ENCODE data around the gene BLCAP.

BLCAP gene

DNA sequence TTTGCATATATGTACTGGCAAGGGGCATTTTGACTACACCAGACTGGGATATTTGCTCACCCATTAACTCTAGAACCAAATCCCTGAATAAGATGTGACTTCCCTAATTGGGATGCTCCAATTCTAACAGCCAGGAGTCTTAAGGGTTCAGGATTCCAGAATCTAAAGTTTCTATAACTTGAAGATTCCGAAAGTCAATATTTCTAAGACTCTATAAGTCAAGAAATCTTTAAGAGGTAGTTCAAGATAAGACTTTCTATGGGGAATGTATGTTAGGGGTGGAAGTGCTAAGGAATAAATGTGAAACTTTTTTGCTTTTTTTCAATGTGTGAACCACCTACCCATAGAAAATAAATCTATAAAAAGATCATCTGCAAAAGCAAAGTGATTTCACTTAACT, 42.7 kb upstream of the BLCAP start:
- no peak for DNase-seq (ENCODE audit: low read depth)
- H3K4me3 ChIP-seq (ENCODE audit: low read length), result no peak overlapping the region
- TF ChIP-seq, protein P1, sequence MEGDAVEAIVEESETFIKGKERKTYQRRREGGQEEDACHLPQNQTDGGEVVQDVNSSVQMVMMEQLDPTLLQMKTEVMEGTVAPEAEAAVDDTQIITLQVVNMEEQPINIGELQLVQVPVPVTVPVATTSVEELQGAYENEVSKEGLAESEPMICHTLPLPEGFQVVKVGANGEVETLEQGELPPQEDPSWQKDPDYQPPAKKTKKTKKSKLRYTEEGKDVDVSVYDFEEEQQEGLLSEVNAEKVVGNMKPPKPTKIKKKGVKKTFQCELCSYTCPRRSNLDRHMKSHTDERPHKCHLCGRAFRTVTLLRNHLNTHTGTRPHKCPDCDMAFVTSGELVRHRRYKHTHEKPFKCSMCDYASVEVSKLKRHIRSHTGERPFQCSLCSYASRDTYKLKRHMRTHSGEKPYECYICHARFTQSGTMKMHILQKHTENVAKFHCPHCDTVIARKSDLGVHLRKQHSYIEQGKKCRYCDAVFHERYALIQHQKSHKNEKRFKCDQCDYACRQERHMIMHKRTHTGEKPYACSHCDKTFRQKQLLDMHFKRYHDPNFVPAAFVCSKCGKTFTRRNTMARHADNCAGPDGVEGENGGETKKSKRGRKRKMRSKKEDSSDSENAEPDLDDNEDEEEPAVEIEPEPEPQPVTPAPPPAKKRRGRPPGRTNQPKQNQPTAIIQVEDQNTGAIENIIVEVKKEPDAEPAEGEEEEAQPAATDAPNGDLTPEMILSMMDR (IDR thresholded peaks at IDR 0.05; ENCODE audit: insufficient read depth, low read depth, low read length, missing control alignments), result no peak

DNA sequence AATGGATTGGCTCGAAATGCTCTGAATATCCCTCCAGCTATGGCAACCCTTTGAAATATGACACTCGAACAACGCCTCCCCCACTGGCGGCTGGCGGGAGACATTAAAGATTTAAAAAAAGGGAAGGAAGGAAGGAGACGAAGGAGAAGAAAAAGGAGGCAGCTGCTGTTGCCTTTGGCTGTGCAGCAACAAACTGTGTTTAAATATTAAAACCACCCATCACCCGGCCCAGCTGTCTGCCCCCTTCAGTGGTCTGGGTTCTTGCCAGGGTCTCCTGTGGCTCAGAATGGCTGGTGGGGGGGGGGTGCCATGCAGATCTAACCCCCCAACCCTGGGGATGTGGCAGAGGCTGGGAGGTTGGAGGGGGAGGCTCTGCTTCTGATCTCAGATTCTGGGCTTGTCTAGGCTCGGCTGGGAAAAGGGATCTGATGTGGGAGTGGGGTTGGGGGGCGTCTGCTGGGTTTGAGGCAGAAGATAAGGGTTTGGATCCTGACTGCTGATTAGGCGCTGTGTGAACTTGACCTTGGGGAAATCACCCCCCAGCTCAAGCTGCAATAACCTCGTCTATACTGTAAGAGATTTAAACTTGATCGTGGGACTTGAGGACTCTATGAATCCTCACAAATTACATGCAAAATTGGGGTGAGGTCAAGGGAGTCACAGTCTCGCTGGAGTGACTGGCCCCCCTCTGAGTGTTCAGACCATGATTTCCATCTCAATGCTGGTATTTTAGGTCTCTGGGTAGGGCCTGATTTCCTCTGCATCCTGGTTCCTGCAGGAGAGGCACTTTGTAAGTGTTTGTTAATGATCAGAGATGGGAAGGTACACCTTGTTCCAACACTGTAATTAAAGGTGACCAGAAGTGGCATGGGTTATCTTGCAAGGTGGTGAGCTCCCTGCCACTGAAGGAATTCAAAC, 40.3 kb upstream of the BLCAP start:
- H3K4me3 ChIP-seq (ENCODE audit: low read length), result no peak overlapping the region
- no peak for DNase-seq (ENCODE audit: low read depth)

DNA sequence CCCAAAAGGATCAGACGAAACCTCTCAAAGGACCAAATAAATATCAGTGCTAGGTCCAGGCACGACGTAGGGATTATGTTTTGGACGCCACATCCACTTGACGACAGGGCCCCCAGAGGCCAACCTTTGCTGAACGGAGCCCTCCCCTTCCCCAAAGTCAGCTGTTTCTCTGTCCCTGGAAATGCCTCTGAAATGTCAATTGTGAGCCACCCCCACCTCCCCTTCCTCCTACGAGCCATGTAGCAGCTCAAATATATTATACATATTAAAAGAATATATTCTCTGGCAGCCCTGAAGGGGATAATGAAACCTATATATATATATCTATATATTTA, 39.6 kb upstream of the BLCAP start:
- no peak for DNase-seq (ENCODE audit: low read depth)
- H3K4me3 ChIP-seq (ENCODE audit: low read length), result no peak overlapping the region
- TF ChIP-seq, protein P1 (IDR thresholded peaks at IDR 0.05; ENCODE audit: insufficient read depth, low read depth, low read length, missing control alignments), result no peak

More for the DNA sequence above, 40.3 kb upstream of the BLCAP start:
- TF ChIP-seq, protein P1 (IDR thresholded peaks at IDR 0.05; ENCODE audit: insufficient read depth, low read depth, low read length, missing control alignments), result no peak

DNA sequence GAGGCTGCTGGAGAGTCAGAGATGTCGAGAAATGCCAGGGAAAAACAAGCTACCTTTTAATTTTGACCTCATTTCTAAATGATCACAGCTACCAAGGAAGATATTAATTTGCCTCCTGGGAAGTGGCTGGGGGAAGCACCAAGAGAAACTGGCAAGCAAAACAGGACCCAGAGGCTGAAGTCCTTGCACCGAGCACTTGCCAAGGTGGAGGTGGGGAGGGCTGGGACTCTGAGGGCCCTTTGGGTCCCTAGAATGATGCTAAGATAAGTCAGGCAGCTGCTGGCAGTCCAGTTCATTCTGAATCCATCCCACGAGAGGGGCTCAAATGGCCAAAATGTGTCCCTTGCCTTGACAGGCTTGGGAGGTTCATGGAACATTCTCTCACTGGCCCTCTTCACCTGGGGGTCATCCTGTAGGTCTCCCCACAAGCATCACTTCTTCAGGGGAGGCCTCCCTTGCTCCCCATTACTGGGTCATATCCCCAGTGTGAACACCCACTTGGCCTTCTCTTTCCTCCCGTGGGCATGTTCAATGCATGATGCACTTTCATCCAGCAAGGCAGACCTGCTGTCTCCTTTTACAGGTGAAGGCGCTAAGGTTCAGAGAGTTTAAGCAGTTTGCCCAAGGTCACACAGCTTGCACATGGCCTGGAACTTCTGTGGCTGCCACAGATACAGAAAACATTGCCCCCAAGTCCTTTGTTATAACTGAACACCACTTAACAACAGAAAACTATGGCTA, 39.1 kb upstream of the BLCAP start:
- H3K4me3 ChIP-seq (ENCODE audit: low read length), result no peak overlapping the region
- TF ChIP-seq, protein P1 (IDR thresholded peaks at IDR 0.05; ENCODE audit: insufficient read depth, low read depth, low read length, missing control alignments), result no peak
- no peak for DNase-seq (ENCODE audit: low read depth)

DNA sequence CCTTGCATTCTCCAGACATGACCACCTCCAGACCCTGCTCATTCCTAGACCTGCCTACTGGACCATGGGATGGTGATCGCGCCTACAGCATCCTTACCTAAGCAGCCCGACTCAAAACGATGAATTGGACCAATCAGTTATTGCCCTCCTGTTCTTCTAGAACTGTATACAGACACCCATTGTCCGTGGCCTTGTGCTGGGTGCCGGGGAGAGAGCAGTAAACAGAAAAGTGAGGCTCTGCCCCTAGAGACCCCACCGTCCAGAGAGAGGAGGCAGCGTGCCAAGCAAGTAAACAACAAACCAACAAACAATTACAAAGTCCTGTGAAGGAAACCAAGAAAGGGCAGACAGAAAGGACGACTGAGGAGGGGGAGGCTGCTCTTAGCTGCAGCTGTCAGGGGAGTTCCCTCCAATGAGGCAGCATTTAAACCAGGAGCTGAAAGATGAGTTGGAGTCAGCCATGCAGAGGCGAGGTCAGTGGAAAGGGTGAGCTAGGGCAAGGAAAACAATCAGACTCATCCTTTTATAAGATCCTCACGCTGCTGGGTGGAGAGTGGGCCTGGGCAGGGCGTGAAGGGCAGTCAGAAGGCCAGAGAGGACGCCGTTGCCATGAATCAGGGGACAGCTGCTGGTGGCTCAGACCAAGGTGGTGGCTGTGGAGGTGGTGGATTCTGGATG, 37.6 kb upstream of the BLCAP start:
- DNase-seq (ENCODE audit: low read depth), result no peak
- no peak overlapping the region for H3K4me3 ChIP-seq (ENCODE audit: low read length)
- TF ChIP-seq, protein P1 (IDR thresholded peaks at IDR 0.05; ENCODE audit: insufficient read depth, low read depth, low read length, missing control alignments), result no peak

DNA sequence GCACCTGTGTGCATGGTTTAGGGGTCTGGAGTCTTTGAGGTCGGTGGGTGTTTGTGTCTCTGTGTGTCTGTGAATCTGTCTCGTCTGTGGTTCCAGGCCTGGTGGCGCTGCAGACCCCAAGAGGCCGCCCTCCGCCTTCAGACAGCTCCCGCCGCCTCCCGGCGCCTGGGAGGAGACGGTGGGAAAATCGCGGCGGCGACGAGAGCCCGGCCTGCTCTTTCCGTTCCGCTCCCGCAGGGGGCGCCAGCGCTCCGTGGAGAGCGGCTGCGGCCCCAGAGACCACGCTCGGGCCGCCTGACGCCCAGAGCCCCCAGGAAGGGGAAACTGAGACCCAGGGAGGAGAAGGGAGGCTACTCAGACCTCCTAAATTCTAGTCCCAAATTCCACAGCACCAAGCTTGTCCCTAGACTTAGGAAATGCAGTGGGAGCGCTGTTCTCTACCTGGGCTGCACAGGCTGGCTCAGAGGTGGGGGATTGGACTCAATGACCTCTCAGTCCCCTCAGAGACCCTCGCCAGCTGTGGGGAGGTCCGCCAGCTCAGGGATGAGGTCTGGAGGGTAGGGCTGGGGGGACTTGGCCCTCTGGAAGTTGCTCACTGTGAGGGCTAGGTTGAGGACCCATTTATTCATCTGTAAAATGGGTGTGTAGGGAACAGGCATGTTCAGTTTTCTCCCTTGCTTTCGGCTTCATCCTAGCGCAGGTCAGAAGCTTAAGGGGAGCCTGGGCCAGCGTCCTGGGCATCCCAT, 36.9 kb upstream of the BLCAP start:
- H3K4me3 ChIP-seq (ENCODE audit: low read length), result no peak overlapping the region
- TF ChIP-seq, protein P1 (IDR thresholded peaks at IDR 0.05; ENCODE audit: insufficient read depth, low read depth, low read length, missing control alignments), result peak; percentile 72
- DNase-seq (ENCODE audit: low read depth), result peak; percentile 17

Data from epithelial cell of esophagus (primary cell).